ENCODE results near the gene ADAMTS16.

The ADAMTS16 gene

GRCh38 chr5:5289537-5289936 is 149.4 kb downstream of the ADAMTS16 start:
- DNase-seq: no peak

- no peak for DNase-seq
Observed at GRCh38 chr5:5290674-5291334, 150.7 kb downstream of the ADAMTS16 start.

- DNase-seq: no peak
Observed at GRCh38 chr5:5291357-5291756, 151.2 kb downstream of the ADAMTS16 start.

- no peak for DNase-seq
Observed at GRCh38 chr5:5293029-5293428, 152.9 kb downstream of the ADAMTS16 start.

GRCh38 chr5:5294429-5294828 is 154.3 kb downstream of the ADAMTS16 start:
- DNase-seq: no peak

DNA sequence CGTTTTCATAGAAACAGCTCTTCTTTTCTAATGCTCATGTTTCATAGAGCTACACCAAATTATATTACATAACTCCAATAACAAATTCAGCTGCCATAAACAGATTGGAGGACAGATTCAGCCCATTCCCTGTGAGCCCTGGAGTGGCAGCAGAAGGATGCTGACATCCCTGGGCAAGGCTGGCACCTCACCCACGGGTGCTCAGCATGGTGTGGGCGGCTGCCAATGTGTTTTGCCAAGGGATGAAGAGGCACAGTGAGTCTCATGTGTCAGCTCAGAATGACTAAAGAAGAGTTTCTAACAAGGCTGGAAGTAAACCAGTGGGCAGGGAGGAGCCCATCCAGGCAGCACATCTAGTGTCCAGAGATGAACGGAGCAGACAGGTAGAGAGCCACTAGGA is 155.2 kb downstream of the ADAMTS16 start:
- DNase-seq: no peak

- DNase-seq: no peak
Observed at GRCh38 chr5:5296051-5296450, 155.9 kb downstream of the ADAMTS16 start.

DNA sequence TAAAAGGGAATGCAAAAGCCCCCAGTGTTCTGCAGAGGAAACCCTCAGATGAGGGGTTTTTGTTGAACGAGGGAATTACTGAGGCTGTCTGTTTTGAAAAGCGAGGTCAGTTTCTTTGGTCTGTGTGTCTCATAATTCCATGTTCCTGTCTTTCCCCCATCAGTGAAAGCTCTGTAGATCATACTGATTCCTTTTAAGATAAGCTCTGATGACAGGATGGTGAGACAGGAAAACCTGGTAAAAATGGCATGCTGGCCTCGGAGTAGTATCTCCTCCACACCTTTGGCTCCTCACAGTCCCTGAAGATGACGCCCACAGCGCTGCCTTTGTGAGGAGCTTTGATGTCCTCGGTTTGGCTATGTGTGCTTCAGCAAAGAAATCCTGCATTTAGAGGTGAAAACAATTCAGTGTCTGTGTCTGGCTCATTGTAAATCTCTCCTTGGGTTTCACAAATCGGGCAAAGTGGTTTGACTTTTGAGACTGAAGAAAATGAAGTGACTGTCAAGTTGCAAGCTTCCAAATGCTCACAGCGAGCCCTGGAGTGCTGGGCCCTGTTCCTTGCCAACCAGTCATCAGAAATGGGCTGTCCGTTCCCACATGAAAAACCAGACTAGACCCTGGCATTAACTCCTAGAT is 157.4 kb downstream of the ADAMTS16 start:
- DNase-seq: no peak

- no peak for DNase-seq
Observed at GRCh38 chr5:5298068-5298633, 158.0 kb downstream of the ADAMTS16 start.

- DNase-seq: no peak
Observed at GRCh38 chr5:5298841-5299541, 158.9 kb downstream of the ADAMTS16 start.

- DNase-seq: no peak
Observed at GRCh38 chr5:5301176-5301575, 161.0 kb downstream of the ADAMTS16 start.

DNA sequence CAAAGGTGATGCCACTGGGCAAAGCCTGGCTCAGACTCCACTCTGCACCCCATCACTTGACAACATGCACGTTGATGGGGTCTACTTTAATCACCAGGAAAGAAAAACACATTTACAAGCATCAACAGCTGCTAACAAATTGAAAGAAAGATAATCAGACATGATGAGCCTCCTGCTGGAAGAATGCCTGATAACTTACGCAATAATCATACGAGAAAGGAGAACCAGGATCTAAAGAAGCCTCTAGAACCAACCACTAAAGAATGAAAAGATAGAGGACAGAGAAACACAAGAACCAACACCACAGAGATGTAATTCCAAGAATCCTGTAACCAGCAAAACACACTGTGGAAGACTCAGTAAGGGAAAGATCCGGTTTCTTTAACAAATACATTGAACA is 162.1 kb downstream of the ADAMTS16 start:
- DNase-seq: no peak

DNA sequence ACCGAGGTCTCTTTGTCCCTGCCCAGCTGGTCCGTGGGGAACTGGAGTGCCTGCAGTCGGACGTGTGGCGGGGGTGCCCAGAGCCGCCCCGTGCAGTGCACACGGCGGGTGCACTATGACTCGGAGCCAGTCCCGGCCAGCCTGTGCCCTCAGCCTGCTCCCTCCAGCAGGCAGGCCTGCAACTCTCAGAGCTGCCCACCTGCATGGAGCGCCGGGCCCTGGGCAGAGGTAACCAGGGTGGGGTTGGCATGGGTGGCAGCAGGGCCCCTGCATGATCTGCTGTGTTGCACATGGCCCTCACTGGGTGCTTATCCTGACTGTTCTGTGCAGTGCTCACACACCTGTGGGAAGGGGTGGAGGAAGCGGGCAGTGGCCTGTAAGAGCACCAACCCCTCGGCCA is 163.1 kb downstream of the ADAMTS16 start:
- no peak for DNase-seq

- DNase-seq: no peak
Observed at GRCh38 chr5:5304361-5305020, 164.4 kb downstream of the ADAMTS16 start.

DNA sequence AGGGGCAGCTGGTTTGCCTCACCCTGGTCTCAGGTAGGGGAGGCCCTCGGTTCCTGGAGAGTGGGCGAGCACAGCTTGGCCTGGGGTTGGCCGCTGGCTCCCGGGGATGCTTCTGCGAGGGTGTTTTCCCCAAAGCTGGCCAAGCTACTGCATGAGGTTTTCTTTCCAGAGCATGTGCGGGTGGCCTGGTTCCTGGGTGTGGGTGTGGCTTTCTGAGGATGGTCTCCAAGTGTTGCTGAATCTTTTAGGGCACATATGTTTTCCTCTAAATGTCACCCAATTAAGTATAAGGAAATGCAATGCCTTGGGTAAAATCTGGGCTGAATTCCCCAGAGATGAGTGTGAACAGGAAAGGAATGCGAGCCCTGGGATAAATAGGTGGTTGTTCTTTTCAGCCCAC is 166.6 kb downstream of the ADAMTS16 start:
- DNase-seq: no peak

DNA sequence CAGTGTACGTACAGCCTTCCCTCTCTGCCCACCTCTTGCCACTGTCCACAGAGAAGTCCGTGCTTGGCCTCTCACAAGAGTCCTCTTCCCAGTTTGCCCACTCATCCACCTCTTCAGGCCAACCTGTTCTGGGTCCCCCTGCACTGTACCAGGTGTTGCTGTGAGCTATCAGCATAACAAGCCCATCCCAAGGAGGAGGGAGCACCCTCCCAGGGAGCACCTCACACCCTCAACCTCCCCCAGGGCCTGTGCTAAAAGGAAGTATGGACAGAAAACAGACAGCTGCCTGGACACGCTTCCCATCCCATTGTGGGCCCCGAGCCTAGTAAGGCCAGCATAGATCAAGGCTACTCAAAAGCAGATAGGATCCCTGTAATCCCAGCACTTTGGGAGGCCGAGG is 168.2 kb downstream of the ADAMTS16 start:
- no peak for DNase-seq

DNA sequence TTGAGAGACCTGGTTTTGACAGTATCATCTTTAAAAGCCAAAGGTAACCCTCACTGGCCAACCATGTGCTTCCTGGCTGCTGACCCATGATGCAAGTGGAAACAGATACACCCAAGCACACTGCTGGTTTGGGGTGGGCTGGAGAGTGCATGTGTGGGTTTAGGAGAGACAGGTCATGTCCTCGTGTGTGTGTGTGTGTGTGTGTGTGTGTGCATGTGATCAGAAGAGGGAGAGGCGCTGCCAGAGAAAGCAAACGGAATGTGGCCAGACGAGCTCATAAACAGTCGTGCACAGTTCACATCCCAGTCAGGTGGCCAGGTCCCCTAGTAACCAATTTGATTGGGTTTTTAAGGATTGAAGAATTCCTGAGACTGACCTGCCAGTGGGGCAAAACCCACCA is 169.5 kb downstream of the ADAMTS16 start:
- no peak for DNase-seq

DNA sequence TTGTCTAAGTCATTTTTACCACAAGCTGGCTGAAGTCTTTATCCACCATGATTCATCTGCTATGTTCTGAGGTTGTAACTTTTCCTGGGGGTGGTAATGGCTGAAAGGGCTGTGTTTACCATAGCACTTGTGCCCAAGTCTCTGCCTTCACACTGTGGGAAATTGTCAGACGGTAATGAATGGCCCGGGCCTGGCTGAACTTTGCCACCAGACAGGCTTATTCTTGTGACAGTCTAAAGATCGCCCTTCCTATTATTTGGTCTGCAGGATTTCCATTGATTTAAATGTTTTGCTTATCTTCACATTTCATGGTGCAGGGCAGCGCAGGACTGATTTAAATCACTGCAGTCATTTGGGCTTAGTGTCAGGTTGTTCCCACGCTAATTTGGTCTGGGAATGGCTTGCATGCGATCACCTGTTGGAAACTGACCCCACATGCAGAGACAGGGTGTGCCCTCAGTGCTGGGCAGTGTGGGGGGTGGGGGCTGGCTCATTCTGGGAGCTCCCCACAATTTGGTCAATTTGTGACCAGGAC is 173.0 kb downstream of the ADAMTS16 start:
- no peak for DNase-seq

DNA sequence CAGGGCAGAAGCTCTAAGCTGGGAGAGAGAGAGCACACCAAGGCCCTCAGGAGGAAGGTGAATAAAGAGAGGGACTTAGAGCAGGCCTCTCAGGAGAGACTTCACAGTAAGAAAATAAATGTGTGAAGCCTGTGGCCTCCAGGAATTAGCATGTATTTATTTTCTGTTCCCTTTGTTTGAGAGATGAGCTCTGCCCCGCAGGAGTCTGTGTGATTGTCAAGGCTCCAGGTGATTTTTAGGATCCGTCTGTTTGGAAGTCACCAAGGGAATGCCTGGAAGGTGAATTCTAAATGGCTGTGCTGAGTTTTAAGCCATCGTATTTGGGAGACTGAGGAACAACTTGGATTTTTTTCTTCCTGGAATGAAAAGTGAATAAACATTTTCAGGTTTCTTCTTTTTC is 174.0 kb downstream of the ADAMTS16 start:
- no peak for DNase-seq

- DNase-seq: no peak
Observed at GRCh38 chr5:5314626-5315025, 174.5 kb downstream of the ADAMTS16 start.

GRCh38 chr5:5315068-5315980 is 175.2 kb downstream of the ADAMTS16 start:
- DNase-seq: no peak

DNA sequence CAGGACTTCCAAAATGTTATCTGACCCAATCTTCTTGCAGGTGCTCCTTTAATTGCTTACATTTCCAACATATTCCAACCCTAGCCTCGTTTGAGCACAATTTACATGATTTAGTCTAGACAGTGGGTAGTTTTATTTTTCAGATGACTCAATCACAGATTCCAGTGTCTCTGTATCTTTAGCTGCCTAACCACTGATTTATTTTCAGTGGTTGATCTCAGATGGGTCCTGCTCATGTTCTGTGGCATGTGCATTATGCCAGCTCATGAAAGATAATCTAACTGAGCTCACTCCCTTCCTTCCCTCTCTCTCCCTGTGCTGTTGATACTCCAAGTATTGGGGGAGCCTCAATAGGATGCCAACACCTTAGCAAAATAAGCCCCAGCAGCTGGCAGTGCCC is 176.2 kb downstream of the ADAMTS16 start:
- DNase-seq: no peak
